K562 (cell line): ENCODE measurements around the gene CTSZ. TPM values are rescaled to one million over a fixed set of nuclear protein-coding genes. Genes with fewer than 3 reads are reported as not detected.

ENCODE experiments used
- ARID3B ChIP-seq: fragments of 250-450 bp; sonication (Bioruptor Pico); IDR thresholded peaks from 2 replicates; pipeline ENCODE4 v1.4.0; 2020; ENCODE audit warnings: borderline replicate concordance
- CEBPZ ChIP-seq: fragments of 150-350 bp; IDR thresholded peaks from 2 replicates; pipeline ENCODE4 v1.6.1; 2014; ENCODE audit warnings: low read depth, mild to moderate bottlenecking, low read length, borderline replicate concordance
- CREM ChIP-seq: IDR thresholded peaks from 2 replicates; pipeline ENCODE4 v1.6.1; 2014; ENCODE audit warnings: antibody characterized with exemption, low read depth
- CUX1 ChIP-seq: fragments of 200-800 bp; sonication (Bioruptor generic); IDR thresholded peaks from 2 replicates; pipeline ENCODE4 v1.6.1; 2016; ENCODE audit warnings: missing genetic modification characterization, missing compliant biosample characterization
- EHMT2 ChIP-seq: fragments of 450-650 bp; IDR thresholded peaks from 2 replicates; pipeline ENCODE4 v1.6.1; 2018; ENCODE audit warnings: antibody characterized with exemption
- ETV1 ChIP-seq: fragments of 450-650 bp; conservative IDR thresholded peaks from 2 replicates; pipeline ENCODE4 v1.6.1; 2016; ENCODE audit warnings: missing genetic modification characterization, control low read depth, low read depth, missing compliant biosample characterization
- MAZ ChIP-seq, 2 experiments: fragments of 450-650 bp in 1 of 2; sonication (generic) in 1 of 2; formaldehyde crosslinking; IDR thresholded peaks in 1 of 2; conservative IDR thresholded peaks in 1 of 2; 2 replicates each; pipeline versions ENCODE4 v1.4.0 to v1.5.0; 2020; ENCODE audit warnings: mild to moderate bottlenecking in 1 of 2, missing genetic modification reagents in 1 of 2
- NUFIP1 ChIP-seq: fragments of 450-650 bp; IDR thresholded peaks from 2 replicates; pipeline ENCODE4 v1.6.1; 2018; ENCODE audit not compliant: partially characterized antibody
- XRCC5 ChIP-seq: fragments of 200-400 bp; formaldehyde crosslinking; IDR thresholded peaks from 2 replicates; pipeline ENCODE4 v1.6.1; 2017; ENCODE audit warnings: low read depth, mild to moderate bottlenecking, low read length
- ZFP91 ChIP-seq: sonication (generic); formaldehyde crosslinking; IDR thresholded peaks from 2 replicates; pipeline ENCODE4 v1.8.0; 2022; ENCODE audit warnings: mild to moderate bottlenecking, missing genetic modification reagents
- ZNF280A ChIP-seq: fragments of 450-650 bp; IDR thresholded peaks from 2 replicates; pipeline ENCODE4 v1.6.1; 2018; ENCODE audit warnings: mild to moderate bottlenecking, low read depth; ENCODE audit not compliant: partially characterized antibody
- ZNF324 ChIP-seq: fragments of 250-450 bp; sonication (Bioruptor Pico); IDR thresholded peaks from 2 replicates; pipeline ENCODE4 v1.4.0; 2020; ENCODE audit warnings: mild to moderate bottlenecking
- polyA plus RNA-seq, 8 experiments: library from polyadenylated mRNA; depleted of rRNA in 4 of 8; stranded (reverse) in 5 of 8; unstranded in 3 of 8; fragments of >200 nt; fragmentation: Nextera tagmentation in 2 of 8; fragmentation: Illumina TruSeq in 1 of 8; extraction: Ambion mirVana in 2 of 8; extraction: Trizol in 1 of 8; gene quantifications; 2 replicates each; pipeline versions ENCODE4 v1.2.1 to v1.2.3, GENCODE V29; 2011 to 2014; ENCODE audit warnings: inconsistent platforms in 1 of 8, missing spikeins in 1 of 8
- total RNA-seq, 7 experiments: library from RNA; depleted of rRNA in 6 of 7; stranded (reverse); fragments of >200 nt in 6 of 7; fragmentation: Illumina TruSeq in 2 of 7; extraction: Trizol in 2 of 7; gene quantifications; 2 replicates each; pipeline versions ENCODE4 v1.2.1 to v1.2.3, GENCODE V29; 2011 to 2021; ENCODE audit warnings: low replicate concordance in 1 of 7

Gene CTSZ
- total and polyA plus RNA-seq, 9 of the 15 experiments (the other 6 are each of a cell fraction or from before 2014, with no cell fraction given): 1.6 to 143 (median 82.8) TPM

GRCh38 chr20:59032023-59032712, 25.1 kb upstream of the CTSZ start, which contains the start of gene ATP5F1E (continued):
- TF ChIP-seq ZFP91 (CRISPR knock-in tag): no peak
- no peak for TF ChIP-seq NUFIP1
- TF ChIP-seq CEBPZ: no peak
- peak; percentile 86; the same call in 1 of the 2 replicates for TF ChIP-seq ARID3B (CRISPR knock-in tag)
- no peak for TF ChIP-seq ZNF280A
- TF ChIP-seq XRCC5: 0 out of 2 replicates have a peak, but pooled peaks have one; percentile 5
- TF ChIP-seq MAZ (CRISPR knock-in tag; conservative IDR thresholded peaks at IDR 0.05 in 1 of 2, IDR thresholded peaks at IDR 0.05 in 1 of 2): peak; percentile 67 to 96
- TF ChIP-seq ETV1 (tag): peak; percentile 36; the same call in 1 of the 2 replicates
- TF ChIP-seq CREM: peak; percentile 42; the same call in 1 of the 2 replicates
- peak; percentile 97 for TF ChIP-seq CUX1
- peak; percentile 73 for TF ChIP-seq ZNF324 (CRISPR knock-in tag)
- TF ChIP-seq EHMT2: no peak
